A549 (cell line): ENCODE measurements around the gene RAB30. TPM values are rescaled to one million over a fixed set of nuclear protein-coding genes. Genes with fewer than 3 reads are reported as not detected.

Experiments used
- ATAC-seq, 2 experiments: fragments of 200-7000 bp in 1 of 2; fragments of >200 bp in 1 of 2; cut with Nextera tagmentation in 1 of 2; cut with Tn5 transposase in 1 of 2; 3 replicates each; pipeline versions ENCODE4 v1.8.0 to v1.9.1; 2018 to 2020; ENCODE audit warnings: mild to moderate bottlenecking in 1 of 2, moderate library complexity in 1 of 2
- CTCF ChIA-PET: fragments of 300-600 bp; sonication (Branson Sonifier 250); formaldehyde crosslinking; extraction: SDS; loops from one replicate; lab custom pipeline; 2021; ENCODE audit warnings: antibody characterized with exemption, inconsistent platforms; lab: Yijun Ruan, JAX
- POLR2A ChIA-PET: fragments of 350-600 bp; formaldehyde crosslinking; extraction: SDS; loops from one replicate; lab custom pipeline; 2021; ENCODE audit warnings: antibody characterized with exemption, inconsistent platforms; lab: Yijun Ruan, JAX
- DNase-seq, 2 experiments: peaks; one replicate each; pipeline versions ENCODE4 v3.0.0 to v3.0.0-alpha.2; 2011 to 2016; ENCODE audit warnings: low read depth in 1 of 2, low spot score in 1 of 2
- FAIRE-seq: peaks from 2 replicates; lab custom pipeline; 2011; peaks lifted over from hg19 to GRCh38; lab: Jason Lieb, UNC
- H3K27ac ChIP-seq, 2 experiments: fragments of >200 bp; sonication (Bioruptor Twin); formaldehyde crosslinking; 3 replicates each; pipeline ENCODE4 v1.5.1; 2016 to 2017
- H3K4me1 ChIP-seq: fragments of >200 bp; sonication (Bioruptor Twin); formaldehyde crosslinking; 3 replicates; pipeline ENCODE4 v1.6.1; 2016
- H3K4me2 ChIP-seq: fragments of >200 bp; sonication (Bioruptor Twin); formaldehyde crosslinking; 3 replicates; pipeline ENCODE4 v1.6.1; 2016
- H3K4me3 ChIP-seq: fragments of >200 bp; sonication (Bioruptor Twin); formaldehyde crosslinking; 3 replicates; pipeline ENCODE4 v1.5.1; 2016
- H3K9me3 ChIP-seq: fragments of >200 bp; sonication (Bioruptor Twin); formaldehyde crosslinking; 3 replicates; pipeline ENCODE4 v1.6.1; 2016
- BCL3 ChIP-seq: fragments of >200 bp; sonication (Bioruptor Twin); formaldehyde crosslinking; IDR thresholded peaks from 3 replicates; pipeline ENCODE4 v1.6.1; 2016
- CBX2 ChIP-seq: fragments of 200-600 bp; sonication (generic); IDR thresholded peaks from 2 replicates; pipeline ENCODE4 v1.6.1; 2016; ENCODE audit warnings: low read depth, mild to moderate bottlenecking, borderline replicate concordance
- CBX8 ChIP-seq: fragments of 200-600 bp; sonication (generic); IDR thresholded peaks from 2 replicates; pipeline ENCODE4 v1.6.1; 2016
- CHD2 ChIP-seq: fragments of 150-350 bp; IDR thresholded peaks from 2 replicates; pipeline ENCODE4 v1.6.1; 2014; ENCODE audit warnings: low read length; ENCODE audit not compliant: partially characterized antibody
- EP300 ChIP-seq, 2 experiments: fragments of >200 bp; sonication (Bioruptor Twin); formaldehyde crosslinking; IDR thresholded peaks; 2 replicates in 1 of 2; 3 replicates in 1 of 2; pipeline ENCODE4 v1.6.1; 2016 to 2017
- FOSB ChIP-seq: fragments of 250-450 bp; sonication (Bioruptor Pico); IDR thresholded peaks from 2 replicates; pipeline ENCODE4 v1.5.0; 2020; ENCODE audit warnings: mild to moderate bottlenecking, moderate library complexity
- FOSL2 ChIP-seq, 2 experiments: fragments of 450-650 bp in 1 of 2; fragments of >200 bp in 1 of 2; sonication (Bioruptor Twin) in 1 of 2; formaldehyde crosslinking; IDR thresholded peaks; 2 replicates each; pipeline versions ENCODE4 v1.5.0 to v1.6.1; 2016 to 2020; ENCODE audit warnings: mild to moderate bottlenecking in 1 of 2, moderate library complexity in 1 of 2
- HEYL ChIP-seq: fragments of 250-450 bp; sonication (Bioruptor Pico); IDR thresholded peaks from 2 replicates; pipeline ENCODE4 v1.8.0; 2021; ENCODE audit warnings: mild to moderate bottlenecking, moderate library complexity
- HOXB5 ChIP-seq: fragments of 250-450 bp; sonication (Bioruptor Pico); IDR thresholded peaks from 2 replicates; pipeline ENCODE4 v1.5.0; 2020; ENCODE audit warnings: mild to moderate bottlenecking, moderate library complexity
- KDM5A ChIP-seq: fragments of 200-600 bp; sonication (generic); IDR thresholded peaks from 2 replicates; pipeline ENCODE4 v1.6.1; 2016; ENCODE audit warnings: antibody characterized with exemption, mild to moderate bottlenecking
- MAFK ChIP-seq: fragments of 450-650 bp; IDR thresholded peaks from 2 replicates; pipeline ENCODE4 v1.6.1; 2014; ENCODE audit not compliant: partially characterized antibody
- MAZ ChIP-seq: fragments of 150-350 bp; IDR thresholded peaks from 2 replicates; pipeline ENCODE4 v1.6.1; 2014; ENCODE audit warnings: antibody characterized with exemption, low read depth, low read length, borderline replicate concordance
- NFE2L2 ChIP-seq: fragments of 150-350 bp; conservative IDR thresholded peaks from 2 replicates; pipeline ENCODE4 v1.6.1; 2014; ENCODE audit warnings: low read length
- NPAS2 ChIP-seq: fragments of 250-450 bp; sonication (Bioruptor Pico); IDR thresholded peaks from 2 replicates; pipeline ENCODE4 v1.8.0; 2022; ENCODE audit warnings: mild to moderate bottlenecking, moderate library complexity, borderline replicate concordance
- NR3C1 ChIP-seq: fragments of >200 bp; sonication (Bioruptor Twin); formaldehyde crosslinking; IDR thresholded peaks from 3 replicates; pipeline ENCODE4 v1.6.1; 2017
- POLR2AphosphoS2 ChIP-seq: conservative IDR thresholded peaks from 2 replicates; pipeline ENCODE4 v1.6.1; 2012; ENCODE audit warnings: low read length, improper control_type of control experiment, inconsistent platforms
- RARB ChIP-seq: fragments of 250-450 bp; sonication (Bioruptor Pico); IDR thresholded peaks from 2 replicates; pipeline ENCODE4 v1.8.0; 2021; ENCODE audit warnings: mild to moderate bottlenecking, moderate library complexity
- RCOR1 ChIP-seq: fragments of 150-350 bp; IDR thresholded peaks from 2 replicates; pipeline ENCODE4 v1.6.1; 2014; ENCODE audit warnings: antibody characterized with exemption, low read length, low read depth
- RFX5 ChIP-seq: fragments of 450-650 bp; IDR thresholded peaks from 2 replicates; pipeline ENCODE4 v1.7.1; 2014; ENCODE audit warnings: antibody characterized with exemption, mild to moderate bottlenecking, moderate library complexity
- RNF2 ChIP-seq: fragments of 200-600 bp; sonication (generic); IDR thresholded peaks from 2 replicates; pipeline ENCODE4 v1.6.1; 2016; ENCODE audit warnings: low read depth, mild to moderate bottlenecking, antibody characterized with exemption, moderate library complexity, borderline replicate concordance
- SMC3 ChIP-seq: fragments of >200 bp; sonication (Bioruptor Twin); formaldehyde crosslinking; IDR thresholded peaks from 3 replicates; pipeline ENCODE4 v1.6.1; 2018; ENCODE audit warnings: inconsistent platforms
- SREBF2 ChIP-seq: fragments of 450-650 bp; IDR thresholded peaks from 2 replicates; pipeline ENCODE4 v1.6.1; 2014; ENCODE audit warnings: mild to moderate bottlenecking, moderate library complexity
- TFCP2L1 ChIP-seq: fragments of 250-450 bp; sonication (Bioruptor Pico); IDR thresholded peaks from 2 replicates; pipeline ENCODE4 v1.5.0; 2021; ENCODE audit warnings: mild to moderate bottlenecking
- ZNF302 ChIP-seq: fragments of 250-450 bp; sonication (Bioruptor Pico); IDR thresholded peaks from 2 replicates; pipeline ENCODE4 v1.9.0; 2021; ENCODE audit warnings: inconsistent platforms, mild to moderate bottlenecking, moderate library complexity
- polyA plus RNA-seq, 4 experiments: library from polyadenylated mRNA; depleted of rRNA in 3 of 4; stranded (reverse); fragments of >200 nt; fragmentation: RNase III in 1 of 4; extraction: RNeasy Plus Mini Kit Qiagen cat#74134 plus additional on column Dnase treatment in 1 of 4; gene quantifications; 2 replicates in 3 of 4; 3 replicates in 1 of 4; pipeline ENCODE4 v1.2.3, GENCODE V29; 2011 to 2017
- TF ChIP-seq, protein P1 (sequence below): IDR thresholded peaks from 2 replicates; pipeline ENCODE4 v1.6.1; 2012
- TF ChIP-seq, protein P2 (sequence below): fragments of 450-650 bp; IDR thresholded peaks from 2 replicates; pipeline ENCODE4 v1.6.1; 2014; ENCODE audit warnings: antibody characterized with exemption

RAB30 gene
- polyA plus RNA-seq, 2 of the 4 experiments (the other 2 are of a cell fraction) = 4.2 to 6.2 TPM

DNA sequence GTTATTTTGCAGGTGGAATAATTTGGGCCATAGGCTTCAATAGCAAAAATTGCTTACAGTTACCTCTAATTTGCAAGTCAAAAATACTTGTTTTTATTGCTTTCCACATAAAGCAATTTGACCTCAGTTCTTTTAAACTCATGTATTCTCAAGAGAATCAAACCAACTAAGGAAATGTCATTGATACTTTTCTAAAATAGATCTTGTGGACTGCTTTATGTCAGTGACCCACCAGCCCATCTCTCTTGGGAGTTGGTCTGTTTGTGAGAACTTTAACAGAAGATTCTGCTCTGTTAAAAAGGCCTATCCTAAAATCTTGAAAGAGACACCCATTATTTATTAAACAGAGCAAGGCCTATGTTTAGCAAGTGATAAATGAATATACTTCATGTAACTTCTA lies 94.9 kb downstream of the RAB30 start:
- no peak for ATAC-seq

DNA sequence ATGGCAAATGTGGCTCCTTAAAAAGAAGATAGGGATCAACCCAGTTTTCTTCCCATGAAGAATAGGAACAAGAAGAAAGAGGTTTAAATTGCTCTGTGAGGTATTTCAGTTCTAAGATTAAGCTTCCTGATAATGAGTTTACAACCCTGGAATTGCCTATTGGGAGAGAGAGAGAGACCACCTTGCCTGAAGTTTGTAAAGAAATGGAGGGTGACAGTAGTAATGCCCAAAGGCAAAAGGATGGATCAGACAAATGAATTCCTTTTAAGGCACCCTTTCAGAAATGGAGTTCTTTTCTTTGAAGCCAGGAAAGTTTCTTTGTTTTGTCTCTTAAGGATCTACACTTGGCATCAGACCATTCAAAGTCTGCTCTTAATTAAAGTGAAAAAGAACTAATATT lies 95.8 kb downstream of the RAB30 start:
- H3K4me1 ChIP-seq = peaks cover 26% of the 10 kb centered on the region
- ATAC-seq (no peak), DNase-seq (no peak), FAIRE-seq (no peak)
- ChIA-PET POLR2A (no interaction called here), CTCF (no interaction called here)
- H3K4me2 ChIP-seq = no peak overlapping the region
- TF ChIP-seq, protein P1, sequence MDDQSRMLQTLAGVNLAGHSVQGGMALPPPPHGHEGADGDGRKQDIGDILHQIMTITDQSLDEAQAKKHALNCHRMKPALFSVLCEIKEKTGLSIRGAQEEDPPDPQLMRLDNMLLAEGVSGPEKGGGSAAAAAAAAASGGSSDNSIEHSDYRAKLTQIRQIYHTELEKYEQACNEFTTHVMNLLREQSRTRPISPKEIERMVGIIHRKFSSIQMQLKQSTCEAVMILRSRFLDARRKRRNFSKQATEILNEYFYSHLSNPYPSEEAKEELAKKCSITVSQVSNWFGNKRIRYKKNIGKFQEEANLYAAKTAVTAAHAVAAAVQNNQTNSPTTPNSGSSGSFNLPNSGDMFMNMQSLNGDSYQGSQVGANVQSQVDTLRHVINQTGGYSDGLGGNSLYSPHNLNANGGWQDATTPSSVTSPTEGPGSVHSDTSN = no peak
- no peak for TF ChIP-seq EP300 (IDR thresholded peaks at IDR 0.05)
- no peak for TF ChIP-seq NPAS2 (CRISPR knock-in tag)
- no peak for TF ChIP-seq RNF2
- TF ChIP-seq RCOR1 = no peak
- TF ChIP-seq TFCP2L1 = no peak
- TF ChIP-seq CHD2 = no peak
- no peak for TF ChIP-seq FOSB (CRISPR knock-in tag)
- TF ChIP-seq NR3C1 = no peak
- TF ChIP-seq, protein P2, sequence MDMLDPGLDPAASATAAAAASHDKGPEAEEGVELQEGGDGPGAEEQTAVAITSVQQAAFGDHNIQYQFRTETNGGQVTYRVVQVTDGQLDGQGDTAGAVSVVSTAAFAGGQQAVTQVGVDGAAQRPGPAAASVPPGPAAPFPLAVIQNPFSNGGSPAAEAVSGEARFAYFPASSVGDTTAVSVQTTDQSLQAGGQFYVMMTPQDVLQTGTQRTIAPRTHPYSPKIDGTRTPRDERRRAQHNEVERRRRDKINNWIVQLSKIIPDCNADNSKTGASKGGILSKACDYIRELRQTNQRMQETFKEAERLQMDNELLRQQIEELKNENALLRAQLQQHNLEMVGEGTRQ = no peak
- no peak for TF ChIP-seq MAZ
- no peak for TF ChIP-seq ZNF302
- no peak for TF ChIP-seq CBX8
- no peak for TF ChIP-seq NFE2L2
- TF ChIP-seq RFX5 = no peak
- TF ChIP-seq BCL3 = no peak
- no peak for TF ChIP-seq FOSL2 (IDR thresholded peaks at IDR 0.05)
- TF ChIP-seq FOSL2 (CRISPR knock-in tag; IDR thresholded peaks at IDR 0.05) = no peak
- TF ChIP-seq SREBF2 = no peak
- TF ChIP-seq CBX2 = no peak
- H3K9me3 ChIP-seq = no peaks in the 10 kb centered on the region
- no peak overlapping the region for H3K27ac ChIP-seq
- H3K4me3 ChIP-seq = no peak overlapping the region

More for the DNA sequence above, 94.9 kb downstream of the RAB30 start:
- Histone ChIP-seq H3K4me1 (peaks cover 27% of the 10 kb centered on the region), H3K4me2 (no peak overlapping the region), H3K27ac (no peak overlapping the region), H3K9me3 (no peaks in the 10 kb centered on the region), H3K4me3 (no peak overlapping the region)
- POLR2A ChIA-PET = no interaction called here
- no peak for TF ChIP-seq POLR2AphosphoS2
- no peak for TF ChIP-seq HEYL (CRISPR knock-in tag)
- TF ChIP-seq RNF2 = no peak
- no peak for TF ChIP-seq RARB (CRISPR knock-in tag)
- no peak for TF ChIP-seq MAFK
- no peak for TF ChIP-seq HOXB5 (CRISPR knock-in tag)
- TF ChIP-seq FOSB (CRISPR knock-in tag) = no peak
- TF ChIP-seq SMC3 = no peak
- no peak for TF ChIP-seq KDM5A
- no peak for TF ChIP-seq CBX8
- FAIRE-seq = no peak
- CTCF ChIA-PET = no interaction called here
- DNase-seq = no peak
